SK-N-SH (cell line): ENCODE measurements around the gene DEXI. TPM values are rescaled to one million over a fixed set of nuclear protein-coding genes. Genes with fewer than 3 reads are reported as not detected.

ENCODE experiments used
- CTCF ChIA-PET: fragments of 300-600, 350-600 bp; formaldehyde crosslinking; extraction: SDS; loops from one replicate; lab custom pipeline; 2021; lab: Yijun Ruan, JAX
- POLR2A ChIA-PET: fragments of 350-600 bp; sonication (Branson Sonifier 250); formaldehyde crosslinking; extraction: SDS; loops from one replicate; lab custom pipeline; 2020; ENCODE audit warnings: antibody characterized with exemption, inconsistent platforms; lab: Yijun Ruan, JAX
- DNase-seq: peaks from one replicate; pipeline ENCODE4 v3.0.0; 2012
- H2AFZ ChIP-seq: fragments of 200-600 bp; sonication (generic); 2 replicates; pipeline ENCODE4 v1.8.1; 2016; ENCODE audit warnings: antibody characterized with exemption, mild to moderate bottlenecking, low read depth
- H3F3A ChIP-seq: fragments of 200-600 bp; sonication (generic); replicated peaks from 2 replicates; pipeline ENCODE3; 2016; ENCODE audit warnings: antibody characterized with exemption, mild to moderate bottlenecking; ENCODE audit not compliant: insufficient read depth
- H3K27ac ChIP-seq, 2 experiments: fragments of 200-500 bp in 1 of 2; fragments of 200-600 bp in 1 of 2; sonication (Bioruptor generic) in 1 of 2; sonication (generic), shearing (Covaris generic) in 1 of 2; 2 replicates each; pipeline versions ENCODE4 v1.5.1 to v1.6.1; 2014 to 2016; ENCODE audit warnings: low read depth in 2 of 2, inconsistent platforms in 1 of 2, low read length in 1 of 2, mild to moderate bottlenecking in 1 of 2, mixed read lengths in 1 of 2
- H3K27me3 ChIP-seq: fragments of 200-600 bp; sonication (generic), shearing (Covaris generic); 2 replicates; pipeline ENCODE4 v1.6.1; 2016; ENCODE audit warnings: mixed run types; ENCODE audit not compliant: insufficient read depth
- H3K36me3 ChIP-seq, 2 experiments: fragments of 200-500 bp in 1 of 2; fragments of 200-600 bp in 1 of 2; sonication (Bioruptor generic) in 1 of 2; sonication (generic) in 1 of 2; replicated peaks in 1 of 2; 2 replicates each; pipeline versions ENCODE3 to v1.5.1; 2014 to 2016; ENCODE audit warnings: low read length in 1 of 2, mild to moderate bottlenecking in 1 of 2; ENCODE audit not compliant: insufficient read depth in 2 of 2, control insufficient read depth in 1 of 2
- H3K4me1 ChIP-seq, 2 experiments: fragments of 200-500 bp in 1 of 2; fragments of 200-600 bp in 1 of 2; sonication (Bioruptor generic) in 1 of 2; sonication (generic), shearing (Covaris generic) in 1 of 2; 2 replicates each; pipeline versions ENCODE4 v1.5.1 to v1.6.1; 2014 to 2016; ENCODE audit warnings: low read depth in 1 of 2, low read length in 1 of 2, mixed run types in 1 of 2; ENCODE audit not compliant: insufficient read depth in 2 of 2, control insufficient read depth in 1 of 2
- H3K4me2 ChIP-seq: fragments of 200-600 bp; sonication (generic), shearing (Covaris generic); 2 replicates; pipeline ENCODE4 v1.6.1; 2017; ENCODE audit warnings: mixed run types
- H3K4me3 ChIP-seq, 2 experiments: fragments of 200-500 bp in 1 of 2; fragments of 200-600 bp in 1 of 2; sonication (Bioruptor generic) in 1 of 2; sonication (generic), shearing (Covaris generic) in 1 of 2; 2 replicates each; pipeline versions ENCODE4 v1.5.1 to v1.8.1; 2014 to 2016; ENCODE audit warnings: low read depth in 2 of 2, inconsistent platforms in 1 of 2, low read length in 1 of 2, mild to moderate bottlenecking in 1 of 2, mixed read lengths in 1 of 2, moderate library complexity in 1 of 2
- H3K79me2 ChIP-seq: fragments of 200-600 bp; sonication (generic); 2 replicates; pipeline ENCODE4 v1.8.1; 2017; ENCODE audit warnings: mild to moderate bottlenecking; ENCODE audit not compliant: insufficient read depth
- H3K9ac ChIP-seq: fragments of 200-600 bp; sonication (generic); 2 replicates; pipeline ENCODE4 v1.6.1; 2017; ENCODE audit warnings: mixed run types
- H3K9me2 ChIP-seq: fragments of 200-600 bp; sonication (generic); 2 replicates; pipeline ENCODE4 v1.6.1; 2017; ENCODE audit warnings: mixed run types
- H3K9me3 ChIP-seq: fragments of 200-600 bp; sonication (generic); 2 replicates; pipeline ENCODE4 v1.6.1; 2017; ENCODE audit warnings: mixed run types, mild to moderate bottlenecking, moderate library complexity
- H4K20me1 ChIP-seq: fragments of 200-600 bp; sonication (generic); 2 replicates; pipeline ENCODE4 v1.6.1; 2017; ENCODE audit warnings: mild to moderate bottlenecking, mixed run types; ENCODE audit not compliant: insufficient read depth
- CHD2 ChIP-seq: fragments of 150-350 bp; IDR thresholded peaks from 2 replicates; pipeline ENCODE4 v1.6.1; 2018; ENCODE audit warnings: low read length; ENCODE audit not compliant: partially characterized antibody
- FOSL2 ChIP-seq: IDR thresholded peaks from 2 replicates; pipeline ENCODE4 v1.4.0; 2012; ENCODE audit warnings: low read depth, mild to moderate bottlenecking, moderate library complexity, borderline replicate concordance
- FOXJ3 ChIP-seq: sonication (generic); formaldehyde crosslinking; IDR thresholded peaks from 2 replicates; pipeline ENCODE4 v1.5.1; 2020; ENCODE audit warnings: mild to moderate bottlenecking, missing genetic modification reagents
- GABPA ChIP-seq: IDR thresholded peaks from 2 replicates; pipeline ENCODE4 v1.4.0; 2012; ENCODE audit warnings: low read depth, mild to moderate bottlenecking
- GATA2 ChIP-seq: sonication (generic); formaldehyde crosslinking; IDR thresholded peaks from 2 replicates; pipeline ENCODE4 v1.5.0; 2020; ENCODE audit warnings: mild to moderate bottlenecking, missing genetic modification reagents
- JUND ChIP-seq: IDR thresholded peaks from 2 replicates; pipeline ENCODE4 v1.4.0; 2012
- MEF2A ChIP-seq: IDR thresholded peaks from 2 replicates; pipeline ENCODE4 v1.4.0; 2012; ENCODE audit warnings: low read depth, borderline replicate concordance
- NFIC ChIP-seq: IDR thresholded peaks from 2 replicates; pipeline ENCODE4 v1.4.0; 2012; ENCODE audit warnings: borderline replicate concordance
- NRF1 ChIP-seq: IDR thresholded peaks from 2 replicates; pipeline ENCODE4 v1.6.1; 2012; ENCODE audit warnings: low read depth, mild to moderate bottlenecking, low read length
- POLR2AphosphoS5 ChIP-seq: IDR thresholded peaks from 2 replicates; pipeline ENCODE4 v1.6.1; 2012; ENCODE audit warnings: low read depth, low read length
- RAD21 ChIP-seq: IDR thresholded peaks from 2 replicates; pipeline ENCODE4 v1.6.1; 2012; ENCODE audit warnings: mild to moderate bottlenecking, low read length
- RCOR1 ChIP-seq: fragments of 150-350 bp; IDR thresholded peaks from 2 replicates; pipeline ENCODE4 v1.6.1; 2017; ENCODE audit warnings: antibody characterized with exemption, low read length
- RXRA ChIP-seq: IDR thresholded peaks from 2 replicates; pipeline ENCODE4 v1.4.0; 2012; ENCODE audit warnings: low read depth, mild to moderate bottlenecking, borderline replicate concordance
- SMC3 ChIP-seq: IDR thresholded peaks from 2 replicates; pipeline ENCODE4 v1.6.1; 2012; ENCODE audit warnings: low read depth, low read length, improper control_type of control experiment
- TAF1 ChIP-seq: IDR thresholded peaks from 2 replicates; pipeline ENCODE4 v1.6.1; 2012; ENCODE audit warnings: low read depth, mild to moderate bottlenecking, low read length, moderate library complexity, borderline replicate concordance
- TEAD4 ChIP-seq: IDR thresholded peaks from 2 replicates; pipeline ENCODE4 v1.4.0; 2012; ENCODE audit warnings: mild to moderate bottlenecking, borderline replicate concordance; ENCODE audit not compliant: insufficient read depth
- YY1 ChIP-seq: IDR thresholded peaks from 2 replicates; pipeline ENCODE4 v1.4.0; 2012; ENCODE audit warnings: low read depth, mild to moderate bottlenecking
- WGBS: methylation state at CpG from one replicate; pipeline ENCODE4 v1.1.6; 2017; ENCODE audit warnings: low lambda C conversion rate; 5-methylcytosine and 5-hydroxymethylcytosine counted together
- polyA plus RNA-seq, 3 experiments: library from polyadenylated mRNA; depleted of rRNA; stranded (reverse); fragments of >200 nt; gene quantifications; 2 replicates each; pipeline ENCODE4 v1.2.3, GENCODE V29; 2012
- TF ChIP-seq, protein P1 (sequence below): IDR thresholded peaks from 2 replicates; pipeline ENCODE4; 2012
- TF ChIP-seq, protein P2 (sequence below): fragments of 200-600 bp; sonication (generic); IDR thresholded peaks from 2 replicates; pipeline ENCODE4 v1.6.1; 2017; ENCODE audit warnings: antibody characterized with exemption, mild to moderate bottlenecking, moderate library complexity

DEXI gene
- polyA plus RNA-seq, 1 of the 3 experiments (the other 2 are of a cell fraction) = 55.5 TPM

DNA sequence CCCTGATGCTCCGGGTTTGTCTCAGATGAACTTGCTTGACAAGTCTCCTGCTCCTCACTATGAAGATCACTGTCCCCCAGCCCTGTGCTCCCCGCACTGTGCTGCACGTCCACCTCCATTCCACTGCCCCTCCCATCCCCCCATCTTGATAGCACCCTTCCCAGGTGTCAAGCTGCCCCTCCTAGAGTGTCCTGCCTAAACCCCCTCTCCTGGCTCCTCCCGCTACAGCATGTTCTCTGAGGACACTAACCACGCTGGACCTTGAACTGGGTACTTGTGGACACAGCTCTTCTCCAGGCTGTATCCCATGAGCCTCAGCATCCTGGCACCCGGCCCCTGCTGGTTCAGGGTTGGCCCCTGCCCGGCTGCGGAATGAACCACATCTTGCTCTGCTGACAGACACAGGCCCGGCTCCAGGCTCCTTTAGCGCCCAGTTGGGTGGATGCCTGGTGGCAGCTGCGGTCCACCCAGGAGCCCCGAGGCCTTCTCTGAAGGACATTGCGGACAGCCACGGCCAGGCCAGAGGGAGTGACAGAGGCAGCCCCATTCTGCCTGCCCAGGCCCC is 18.5 kb downstream of the DEXI start (continued):
- TF ChIP-seq TEAD4 (no peak), SMC3 (no peak), POLR2AphosphoS5 (no peak), RCOR1 (no peak)
- TF ChIP-seq, protein P1, sequence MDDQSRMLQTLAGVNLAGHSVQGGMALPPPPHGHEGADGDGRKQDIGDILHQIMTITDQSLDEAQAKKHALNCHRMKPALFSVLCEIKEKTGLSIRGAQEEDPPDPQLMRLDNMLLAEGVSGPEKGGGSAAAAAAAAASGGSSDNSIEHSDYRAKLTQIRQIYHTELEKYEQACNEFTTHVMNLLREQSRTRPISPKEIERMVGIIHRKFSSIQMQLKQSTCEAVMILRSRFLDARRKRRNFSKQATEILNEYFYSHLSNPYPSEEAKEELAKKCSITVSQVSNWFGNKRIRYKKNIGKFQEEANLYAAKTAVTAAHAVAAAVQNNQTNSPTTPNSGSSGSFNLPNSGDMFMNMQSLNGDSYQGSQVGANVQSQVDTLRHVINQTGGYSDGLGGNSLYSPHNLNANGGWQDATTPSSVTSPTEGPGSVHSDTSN = no peak

DNA sequence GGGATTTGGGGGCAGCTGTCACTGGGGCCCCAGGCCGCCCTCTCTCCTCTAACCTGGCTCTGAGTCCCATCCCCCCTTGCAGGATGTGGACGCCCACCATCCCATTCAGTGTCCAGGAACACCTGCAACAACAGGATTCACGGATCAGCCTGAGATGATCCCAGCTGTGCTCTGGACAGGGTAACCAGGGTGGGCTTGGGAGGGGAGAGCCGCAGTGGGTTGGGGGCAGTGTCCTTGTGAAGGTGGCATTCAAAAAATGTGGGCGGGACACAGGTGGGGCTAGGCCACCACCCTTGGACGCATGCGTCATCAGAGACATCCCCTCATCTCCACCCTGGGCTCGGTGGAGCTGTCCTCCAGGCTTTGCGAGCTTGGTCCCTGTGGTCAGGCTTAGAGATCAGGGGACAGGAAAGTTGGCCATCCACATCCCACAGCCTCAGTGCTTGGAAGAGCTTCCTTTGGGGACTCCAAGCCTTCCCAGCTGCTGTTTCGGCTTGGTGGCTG is 19.1 kb downstream of the DEXI start:
- WGBS = 92% methylated on average over 9 of the region's 10 CpGs
- no peaks in the 10 kb centered on the region for H3K27me3 ChIP-seq
- H3K9ac ChIP-seq = no peak overlapping the region
- no peaks in the 10 kb centered on the region for H4K20me1 ChIP-seq
- TF ChIP-seq NFIC (no peak), RAD21 (no peak), TAF1 (no peak), NRF1 (no peak), SMC3 (no peak), MEF2A (no peak), GATA2 (CRISPR knock-in tag) (no peak), YY1 (no peak), JUND (no peak), FOSL2 (no peak), RXRA (no peak), RCOR1 (no peak), GABPA (no peak), CHD2 (no peak), FOXJ3 (no peak)
- TF ChIP-seq, protein P1 = no peak
- TF ChIP-seq, protein P2, sequence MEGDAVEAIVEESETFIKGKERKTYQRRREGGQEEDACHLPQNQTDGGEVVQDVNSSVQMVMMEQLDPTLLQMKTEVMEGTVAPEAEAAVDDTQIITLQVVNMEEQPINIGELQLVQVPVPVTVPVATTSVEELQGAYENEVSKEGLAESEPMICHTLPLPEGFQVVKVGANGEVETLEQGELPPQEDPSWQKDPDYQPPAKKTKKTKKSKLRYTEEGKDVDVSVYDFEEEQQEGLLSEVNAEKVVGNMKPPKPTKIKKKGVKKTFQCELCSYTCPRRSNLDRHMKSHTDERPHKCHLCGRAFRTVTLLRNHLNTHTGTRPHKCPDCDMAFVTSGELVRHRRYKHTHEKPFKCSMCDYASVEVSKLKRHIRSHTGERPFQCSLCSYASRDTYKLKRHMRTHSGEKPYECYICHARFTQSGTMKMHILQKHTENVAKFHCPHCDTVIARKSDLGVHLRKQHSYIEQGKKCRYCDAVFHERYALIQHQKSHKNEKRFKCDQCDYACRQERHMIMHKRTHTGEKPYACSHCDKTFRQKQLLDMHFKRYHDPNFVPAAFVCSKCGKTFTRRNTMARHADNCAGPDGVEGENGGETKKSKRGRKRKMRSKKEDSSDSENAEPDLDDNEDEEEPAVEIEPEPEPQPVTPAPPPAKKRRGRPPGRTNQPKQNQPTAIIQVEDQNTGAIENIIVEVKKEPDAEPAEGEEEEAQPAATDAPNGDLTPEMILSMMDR = no peak
- TF ChIP-seq, all 33 proteins: peak for 0
- Histone ChIP-seq H3K36me3 (peaks cover 5 to 22% of the 10 kb centered on the region in 2 experiments), H2AFZ (no peak overlapping the region), H3F3A (peaks cover 5% of the 10 kb centered on the region), H3K4me2 (no peak overlapping the region), H3K9me3 (no peaks in the 10 kb centered on the region), H3K79me2 (no peaks in the 10 kb centered on the region), H3K4me3 (no peak overlapping the region), H3K27ac (no peak overlapping the region), H3K9me2 (no peaks in the 10 kb centered on the region), H3K4me1 (peaks cover 0 to 13% of the 10 kb centered on the region in 2 experiments; a peak in 1 of 4 replicates)
- ChIA-PET CTCF (interaction anchor here (0.5 to 1.8 kb wide), 2 partner anchors 11 to 1798 kb away, joined by 3 to 5 read pairs; no protein-coding TSS in a partner anchor), POLR2A (no interaction called here)
- no peak for DNase-seq
